Urothelium cell line (cell line): ENCODE results near the gene CPN2.
A peak's percentile ranks its signal among the peaks of the same experiment; 100 is the strongest.

Experiments
- DNase-seq: peaks from one replicate; pipeline ENCODE4 v3.0.0; 2011; ENCODE audit warnings: low spot score, mixed read lengths
- FAIRE-seq: peaks from 2 replicates; lab custom pipeline; 2011; peaks lifted over from hg19 to GRCh38; lab: Jason Lieb, UNC

Gene CPN2, protein sequence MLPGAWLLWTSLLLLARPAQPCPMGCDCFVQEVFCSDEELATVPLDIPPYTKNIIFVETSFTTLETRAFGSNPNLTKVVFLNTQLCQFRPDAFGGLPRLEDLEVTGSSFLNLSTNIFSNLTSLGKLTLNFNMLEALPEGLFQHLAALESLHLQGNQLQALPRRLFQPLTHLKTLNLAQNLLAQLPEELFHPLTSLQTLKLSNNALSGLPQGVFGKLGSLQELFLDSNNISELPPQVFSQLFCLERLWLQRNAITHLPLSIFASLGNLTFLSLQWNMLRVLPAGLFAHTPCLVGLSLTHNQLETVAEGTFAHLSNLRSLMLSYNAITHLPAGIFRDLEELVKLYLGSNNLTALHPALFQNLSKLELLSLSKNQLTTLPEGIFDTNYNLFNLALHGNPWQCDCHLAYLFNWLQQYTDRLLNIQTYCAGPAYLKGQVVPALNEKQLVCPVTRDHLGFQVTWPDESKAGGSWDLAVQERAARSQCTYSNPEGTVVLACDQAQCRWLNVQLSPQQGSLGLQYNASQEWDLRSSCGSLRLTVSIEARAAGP

GRCh38 chr3:194351080-194351672, at the start of gene CPN2:
Gene CPN2 (minus strand): TSS chr3:194351328. CDS start chr3:194342702, 8,626 bp downstream.
- FAIRE-seq (no peak), DNase-seq (no peak)

DNA sequence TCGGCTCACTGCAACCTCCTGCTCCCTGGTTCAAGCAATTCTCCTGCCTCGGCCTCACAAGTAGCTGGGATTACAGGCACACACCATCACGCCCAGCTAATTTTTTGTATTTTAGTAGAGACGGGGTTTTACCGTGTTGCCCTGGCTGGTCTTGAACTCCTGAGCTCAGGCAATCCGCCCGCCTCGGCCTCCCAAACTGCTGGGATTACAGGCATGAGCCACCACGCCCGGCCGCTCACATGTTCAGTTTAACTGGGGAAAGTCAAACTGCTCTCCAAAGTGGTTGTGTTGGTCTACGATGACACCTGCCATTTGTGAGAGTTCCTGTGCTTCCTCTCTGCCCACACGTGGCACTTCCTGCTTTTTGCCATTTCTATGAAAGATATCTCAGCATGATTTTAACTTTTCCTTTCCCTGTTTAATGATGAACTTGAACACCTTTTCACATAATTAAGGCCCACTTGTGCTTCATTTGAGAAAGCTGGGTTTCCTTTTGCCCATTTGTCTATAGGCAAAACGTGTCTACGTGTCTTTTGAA, 48.8 kb upstream of the CPN2 start:
- DNase-seq (no peak), FAIRE-seq (no peak)

- FAIRE-seq (no peak), DNase-seq (no peak)
These were observed 48.0 kb upstream of the CPN2 start, which contains the start of gene GP5 for GRCh38 chr3:194399166-194399565. Gene GP5 (minus strand): TSS chr3:194399266. CDS start chr3:194398282, 984 bp downstream.

DNA sequence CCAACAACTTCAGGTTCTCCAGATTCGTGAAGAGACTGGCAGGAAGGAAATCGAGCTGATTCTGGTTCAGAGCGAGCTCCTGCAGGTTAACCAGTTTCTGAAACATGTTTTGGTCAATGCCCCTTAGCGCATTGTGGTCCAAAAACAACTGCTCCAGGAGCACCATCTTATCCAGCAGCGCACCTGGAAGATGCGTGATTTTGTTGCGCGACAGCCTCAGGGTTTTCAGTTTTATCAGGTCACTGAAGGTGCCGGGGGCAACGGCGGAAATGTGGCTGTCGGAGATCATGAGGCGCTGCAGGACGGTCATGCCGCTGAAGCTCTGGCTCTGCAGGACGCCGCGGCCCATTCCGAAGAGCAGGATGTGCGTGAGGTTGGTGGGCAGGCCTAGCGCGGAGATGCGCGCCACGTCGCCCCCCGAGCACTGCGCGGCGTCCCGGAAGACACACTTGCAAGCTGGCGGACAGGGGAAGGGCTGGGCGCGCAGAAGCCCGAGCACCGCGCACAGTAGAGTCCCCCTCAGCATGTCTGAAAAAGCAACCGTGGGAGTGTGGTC, 46.7 kb upstream of the CPN2 start:
- DNase-seq (no peak), FAIRE-seq (no peak)

- DNase-seq (no peak), FAIRE-seq (no peak)
These were observed 46.0 kb upstream of the CPN2 start for GRCh38 chr3:194396859-194397756.

DNA sequence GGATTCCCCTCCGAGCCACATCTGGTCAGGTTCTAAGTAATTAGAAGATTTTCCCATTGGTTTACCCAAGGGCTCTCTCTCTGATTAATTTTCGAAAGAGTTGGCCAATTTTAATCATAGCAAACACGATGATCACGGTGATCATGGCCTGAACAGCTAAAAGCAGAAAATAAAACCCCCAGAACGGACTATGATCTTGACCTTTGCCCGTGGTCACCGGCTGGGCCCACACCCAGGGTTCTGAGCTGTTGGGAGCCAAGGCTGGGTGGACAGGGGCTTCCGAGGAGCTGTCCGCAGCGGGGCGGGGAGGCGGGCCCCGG, 45.4 kb upstream of the CPN2 start:
- FAIRE-seq (no peak), DNase-seq (no peak)

DNA sequence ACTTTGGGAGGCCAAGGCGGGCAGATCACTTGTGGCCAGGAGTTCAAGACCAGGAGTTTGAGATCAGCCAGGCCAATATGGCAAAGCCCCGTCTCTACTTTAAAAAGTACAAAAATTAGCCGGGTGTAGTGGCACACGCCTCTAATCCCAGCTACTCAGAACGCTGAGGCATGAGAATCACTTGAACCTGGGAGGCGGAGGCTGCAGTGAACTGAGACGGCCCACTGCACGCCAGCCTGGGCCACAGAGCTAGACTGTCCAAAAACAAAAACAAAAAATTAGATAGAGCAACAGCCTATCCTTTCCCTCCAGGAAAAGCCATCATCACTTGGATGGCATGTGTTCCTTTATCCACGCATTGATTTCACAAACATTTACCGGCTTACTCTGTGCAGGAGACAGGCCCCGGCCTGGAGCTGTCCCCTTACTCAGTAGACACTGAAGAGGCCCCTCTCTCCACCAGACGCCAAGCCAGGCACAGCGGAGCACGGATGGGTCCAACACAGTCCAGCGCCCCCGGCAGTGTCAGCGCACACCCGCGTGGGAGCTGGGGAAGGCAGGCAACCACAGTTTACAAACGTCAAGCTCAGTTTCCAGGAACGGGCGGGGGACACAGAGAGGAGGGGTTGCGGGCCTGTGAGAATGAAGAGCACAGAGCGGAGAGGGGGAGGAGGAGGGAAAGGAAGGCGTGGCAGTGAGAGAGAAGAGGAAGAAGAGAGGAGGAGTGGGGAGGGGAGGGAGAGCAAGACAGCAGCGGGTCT, 44.8 kb upstream of the CPN2 start:
- no peak for DNase-seq
- no peak for FAIRE-seq

DNA sequence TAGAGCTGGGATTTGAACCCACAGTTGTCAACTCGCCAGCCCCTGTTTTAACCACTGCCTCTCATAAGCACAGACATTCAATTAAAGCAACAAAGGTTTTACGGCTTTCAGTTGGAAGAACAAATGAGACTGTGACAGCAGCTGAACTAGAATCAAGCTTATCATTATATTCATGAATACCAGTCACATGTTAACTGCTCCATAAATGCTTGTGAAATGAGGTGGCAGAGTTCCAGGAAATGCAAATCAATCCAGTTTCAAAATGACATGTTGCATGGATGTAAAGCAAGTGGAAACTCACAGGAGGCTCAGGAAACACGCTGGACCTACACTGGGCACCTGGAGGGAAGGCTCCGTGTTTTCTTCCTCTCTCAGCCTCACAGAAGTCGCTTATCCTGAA, 44.1 kb upstream of the CPN2 start:
- DNase-seq, result no peak
- FAIRE-seq, result no peak

DNA sequence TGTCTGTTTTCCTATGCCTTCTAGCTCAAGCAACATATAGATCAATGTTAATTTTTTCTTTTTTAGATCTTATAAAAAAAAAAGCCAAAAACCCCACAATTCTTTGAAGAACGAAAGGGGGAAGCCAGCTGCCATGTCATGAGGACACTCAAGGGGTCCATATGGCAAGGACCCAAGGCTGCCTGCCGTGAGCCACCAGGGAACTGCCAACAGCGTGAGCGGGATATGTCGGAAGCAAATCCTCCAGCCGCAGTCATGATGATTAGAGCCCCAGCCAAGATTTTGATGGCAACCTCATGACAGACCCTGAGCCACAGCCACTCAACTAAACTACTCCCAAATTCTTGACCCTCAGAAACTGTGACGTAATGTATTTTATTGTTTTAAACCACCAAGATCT, 41.4 kb upstream of the CPN2 start:
- DNase-seq, result no peak
- no peak for FAIRE-seq

- FAIRE-seq (no peak), DNase-seq (no peak)
These were observed 39.7 kb upstream of the CPN2 start for GRCh38 chr3:194390835-194391234.

GRCh38 chr3:194389269-194389668, 38.1 kb upstream of the CPN2 start:
- FAIRE-seq, result no peak
- no peak for DNase-seq

GRCh38 chr3:194387926-194388418, 36.8 kb upstream of the CPN2 start:
- DNase-seq (no peak), FAIRE-seq (no peak)

- no peak for FAIRE-seq
- DNase-seq, result no peak
These were observed 36.1 kb upstream of the CPN2 start for GRCh38 chr3:194387276-194387675.

- DNase-seq (no peak), FAIRE-seq (no peak)
These were observed 35.5 kb upstream of the CPN2 start for GRCh38 chr3:194386648-194387047.

GRCh38 chr3:194386066-194386465, 34.9 kb upstream of the CPN2 start:
- DNase-seq (no peak), FAIRE-seq (no peak)

GRCh38 chr3:194384569-194385001, 33.5 kb upstream of the CPN2 start:
- FAIRE-seq (no peak), DNase-seq (no peak)

DNA sequence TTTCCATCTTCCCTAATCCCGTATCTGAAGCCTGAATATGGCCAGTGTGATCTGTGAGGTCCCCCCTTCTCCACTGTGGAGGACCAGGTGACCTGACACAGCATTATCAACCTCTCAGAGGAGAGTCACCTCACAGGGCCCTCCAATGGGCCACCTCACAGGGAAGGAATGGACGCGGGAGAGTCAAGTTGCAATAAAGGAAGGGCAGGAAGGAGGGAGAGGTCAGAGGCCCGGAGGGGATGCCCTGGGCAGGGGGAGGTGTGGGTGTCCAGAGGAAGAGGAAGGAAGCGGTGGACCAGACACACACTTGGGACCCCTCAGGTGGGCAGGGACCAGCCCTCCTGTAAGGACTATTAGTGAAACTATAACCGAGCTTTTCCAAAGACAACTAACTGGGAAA, 33.0 kb upstream of the CPN2 start:
- FAIRE-seq (no peak), DNase-seq (no peak)

DNA sequence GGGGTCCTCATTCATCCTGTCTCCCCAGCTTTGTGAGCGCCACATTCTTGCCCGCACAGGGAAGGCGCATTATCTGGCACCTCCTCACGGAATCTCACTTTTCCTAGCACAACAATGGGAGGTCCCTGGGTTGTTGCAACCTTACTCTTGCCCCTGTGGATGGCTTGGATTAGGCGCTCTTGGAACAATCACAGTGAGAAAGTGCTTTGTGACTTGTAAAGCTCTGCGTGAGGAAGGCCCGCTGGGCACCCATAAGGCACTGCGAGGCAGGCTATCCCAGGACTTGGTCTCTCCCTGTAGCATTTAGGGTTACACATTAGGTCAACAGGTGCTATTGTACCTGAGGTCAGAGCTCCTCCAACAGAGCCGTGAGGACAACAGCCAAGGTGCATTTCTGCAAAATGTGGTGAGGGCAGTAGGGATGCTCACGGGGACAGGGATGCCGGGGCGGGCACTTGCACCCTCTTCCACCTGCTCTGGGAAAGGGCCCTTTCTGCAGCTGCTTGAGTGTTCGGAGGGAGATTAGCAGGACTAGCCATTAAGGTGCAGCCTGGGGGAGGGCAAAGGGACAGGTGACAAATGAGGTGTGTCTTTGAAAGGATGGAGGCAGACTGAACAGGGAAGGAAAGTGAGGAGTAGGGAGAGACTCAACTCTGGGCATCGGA, 32.3 kb upstream of the CPN2 start:
- FAIRE-seq (peak; percentile 9), DNase-seq (no peak)

DNA sequence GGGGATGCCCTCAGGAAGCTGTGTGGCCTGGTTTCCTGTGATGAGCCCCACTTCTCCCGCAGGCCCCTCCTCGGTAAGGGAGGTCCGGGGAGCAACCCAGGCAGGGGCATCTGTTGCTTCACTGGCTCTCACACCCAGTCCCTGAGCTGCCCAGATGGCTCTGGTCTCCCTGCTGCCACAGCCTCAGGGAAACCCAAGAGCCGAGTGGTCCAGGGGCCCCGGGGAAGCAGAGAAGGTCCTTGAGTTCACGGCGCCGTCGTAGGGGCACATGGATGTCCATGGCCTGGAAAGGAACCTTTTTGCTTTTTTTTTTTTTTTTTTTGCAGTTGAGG, 31.7 kb upstream of the CPN2 start:
- FAIRE-seq, result no peak
- no peak for DNase-seq
